Measurements from ENCODE around the gene RAP1A.

DNA sequence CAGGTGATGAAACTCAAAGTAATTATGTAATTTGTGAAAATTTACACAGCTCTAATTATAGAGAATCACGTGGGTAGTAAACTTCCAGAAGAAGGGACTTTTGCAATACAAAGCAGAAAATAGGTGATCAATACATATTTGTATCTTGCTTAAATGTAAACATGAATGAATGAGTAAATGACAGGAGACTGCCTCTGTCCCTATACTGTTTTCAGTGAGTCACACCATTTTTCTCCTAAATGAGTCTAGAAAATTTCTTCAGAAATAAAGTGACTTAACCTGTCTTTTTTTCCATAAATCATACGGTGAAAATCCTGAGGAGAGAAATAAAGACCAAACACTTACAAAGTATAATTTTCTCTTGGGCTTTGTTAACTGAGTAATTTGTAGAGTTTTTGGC, 11.9 kb downstream of the RAP1A start:
- TF ChIP-seq RCOR1 (IDR thresholded peaks at IDR 0.05; ENCODE audit: low read length) (no peak), CHD2 (IDR thresholded peaks at IDR 0.05; ENCODE audit: low read length, partially characterized antibody) (no peak), RAD21 (IDR thresholded peaks at IDR 0.05; ENCODE audit: low read length) (no peak), SMC3 (IDR thresholded peaks at IDR 0.05; ENCODE audit: low read depth, low read length) (no peak), POLR2AphosphoS5 (IDR thresholded peaks at IDR 0.05; ENCODE audit: low read depth, low read length) (no peak), NFIC (IDR thresholded peaks at IDR 0.05; ENCODE audit: borderline replicate concordance) (no peak), GABPA (IDR thresholded peaks at IDR 0.05; ENCODE audit: low read depth) (no peak), YY1 (IDR thresholded peaks at IDR 0.05; ENCODE audit: low read depth) (no peak), EP300 (IDR thresholded peaks at IDR 0.05; ENCODE audit: borderline replicate concordance in 1 of 2, low read depth in 1 of 2, low read length in 1 of 2) (no peak)
- TF ChIP-seq, protein P1, sequence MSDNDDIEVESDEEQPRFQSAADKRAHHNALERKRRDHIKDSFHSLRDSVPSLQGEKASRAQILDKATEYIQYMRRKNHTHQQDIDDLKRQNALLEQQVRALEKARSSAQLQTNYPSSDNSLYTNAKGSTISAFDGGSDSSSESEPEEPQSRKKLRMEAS (IDR thresholded peaks at IDR 0.05; ENCODE audit: low read depth): no peak
- TF ChIP-seq, protein P2, sequence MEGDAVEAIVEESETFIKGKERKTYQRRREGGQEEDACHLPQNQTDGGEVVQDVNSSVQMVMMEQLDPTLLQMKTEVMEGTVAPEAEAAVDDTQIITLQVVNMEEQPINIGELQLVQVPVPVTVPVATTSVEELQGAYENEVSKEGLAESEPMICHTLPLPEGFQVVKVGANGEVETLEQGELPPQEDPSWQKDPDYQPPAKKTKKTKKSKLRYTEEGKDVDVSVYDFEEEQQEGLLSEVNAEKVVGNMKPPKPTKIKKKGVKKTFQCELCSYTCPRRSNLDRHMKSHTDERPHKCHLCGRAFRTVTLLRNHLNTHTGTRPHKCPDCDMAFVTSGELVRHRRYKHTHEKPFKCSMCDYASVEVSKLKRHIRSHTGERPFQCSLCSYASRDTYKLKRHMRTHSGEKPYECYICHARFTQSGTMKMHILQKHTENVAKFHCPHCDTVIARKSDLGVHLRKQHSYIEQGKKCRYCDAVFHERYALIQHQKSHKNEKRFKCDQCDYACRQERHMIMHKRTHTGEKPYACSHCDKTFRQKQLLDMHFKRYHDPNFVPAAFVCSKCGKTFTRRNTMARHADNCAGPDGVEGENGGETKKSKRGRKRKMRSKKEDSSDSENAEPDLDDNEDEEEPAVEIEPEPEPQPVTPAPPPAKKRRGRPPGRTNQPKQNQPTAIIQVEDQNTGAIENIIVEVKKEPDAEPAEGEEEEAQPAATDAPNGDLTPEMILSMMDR (IDR thresholded peaks at IDR 0.05): no peak
- TF ChIP-seq, protein P3, sequence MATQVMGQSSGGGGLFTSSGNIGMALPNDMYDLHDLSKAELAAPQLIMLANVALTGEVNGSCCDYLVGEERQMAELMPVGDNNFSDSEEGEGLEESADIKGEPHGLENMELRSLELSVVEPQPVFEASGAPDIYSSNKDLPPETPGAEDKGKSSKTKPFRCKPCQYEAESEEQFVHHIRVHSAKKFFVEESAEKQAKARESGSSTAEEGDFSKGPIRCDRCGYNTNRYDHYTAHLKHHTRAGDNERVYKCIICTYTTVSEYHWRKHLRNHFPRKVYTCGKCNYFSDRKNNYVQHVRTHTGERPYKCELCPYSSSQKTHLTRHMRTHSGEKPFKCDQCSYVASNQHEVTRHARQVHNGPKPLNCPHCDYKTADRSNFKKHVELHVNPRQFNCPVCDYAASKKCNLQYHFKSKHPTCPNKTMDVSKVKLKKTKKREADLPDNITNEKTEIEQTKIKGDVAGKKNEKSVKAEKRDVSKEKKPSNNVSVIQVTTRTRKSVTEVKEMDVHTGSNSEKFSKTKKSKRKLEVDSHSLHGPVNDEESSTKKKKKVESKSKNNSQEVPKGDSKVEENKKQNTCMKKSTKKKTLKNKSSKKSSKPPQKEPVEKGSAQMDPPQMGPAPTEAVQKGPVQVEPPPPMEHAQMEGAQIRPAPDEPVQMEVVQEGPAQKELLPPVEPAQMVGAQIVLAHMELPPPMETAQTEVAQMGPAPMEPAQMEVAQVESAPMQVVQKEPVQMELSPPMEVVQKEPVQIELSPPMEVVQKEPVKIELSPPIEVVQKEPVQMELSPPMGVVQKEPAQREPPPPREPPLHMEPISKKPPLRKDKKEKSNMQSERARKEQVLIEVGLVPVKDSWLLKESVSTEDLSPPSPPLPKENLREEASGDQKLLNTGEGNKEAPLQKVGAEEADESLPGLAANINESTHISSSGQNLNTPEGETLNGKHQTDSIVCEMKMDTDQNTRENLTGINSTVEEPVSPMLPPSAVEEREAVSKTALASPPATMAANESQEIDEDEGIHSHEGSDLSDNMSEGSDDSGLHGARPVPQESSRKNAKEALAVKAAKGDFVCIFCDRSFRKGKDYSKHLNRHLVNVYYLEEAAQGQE (IDR thresholded peaks at IDR 0.05; ENCODE audit: low read depth, low read length): no peak
- TF ChIP-seq, protein P4, sequence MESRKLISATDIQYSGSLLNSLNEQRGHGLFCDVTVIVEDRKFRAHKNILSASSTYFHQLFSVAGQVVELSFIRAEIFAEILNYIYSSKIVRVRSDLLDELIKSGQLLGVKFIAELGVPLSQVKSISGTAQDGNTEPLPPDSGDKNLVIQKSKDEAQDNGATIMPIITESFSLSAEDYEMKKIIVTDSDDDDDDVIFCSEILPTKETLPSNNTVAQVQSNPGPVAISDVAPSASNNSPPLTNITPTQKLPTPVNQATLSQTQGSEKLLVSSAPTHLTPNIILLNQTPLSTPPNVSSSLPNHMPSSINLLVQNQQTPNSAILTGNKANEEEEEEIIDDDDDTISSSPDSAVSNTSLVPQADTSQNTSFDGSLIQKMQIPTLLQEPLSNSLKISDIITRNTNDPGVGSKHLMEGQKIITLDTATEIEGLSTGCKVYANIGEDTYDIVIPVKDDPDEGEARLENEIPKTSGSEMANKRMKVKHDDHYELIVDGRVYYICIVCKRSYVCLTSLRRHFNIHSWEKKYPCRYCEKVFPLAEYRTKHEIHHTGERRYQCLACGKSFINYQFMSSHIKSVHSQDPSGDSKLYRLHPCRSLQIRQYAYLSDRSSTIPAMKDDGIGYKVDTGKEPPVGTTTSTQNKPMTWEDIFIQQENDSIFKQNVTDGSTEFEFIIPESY (IDR thresholded peaks at IDR 0.05; ENCODE audit: borderline replicate concordance, low read depth): no peak
